ENCODE data around the gene DOK5. TPM values are rescaled to one million over a fixed set of nuclear protein-coding genes. Genes with fewer than 3 reads are reported as not detected.

The DOK5 gene
- total and polyA plus RNA-seq, 2 of the 8 experiments (the other 6 are each of a cell fraction or from before 2014, with no cell fraction given), result 8.9 to 15.0 TPM

GRCh38 chr20:54651252-54651651 lies 175.9 kb downstream of the DOK5 start:
- CTCF ChIA-PET (ENCODE audit: partially characterized antibody), result interaction anchor here (0.7 to 1.3 kb wide), 3 partner anchors 29 to 1693 kb away, joined by 3 read pairs; no protein-coding TSS in a partner anchor
- H4K8ac ChIP-seq (ENCODE audit: extremely low read depth, insufficient read depth, low read length), result no peak overlapping the region
- no peaks in the 10 kb centered on the region for H3K27me3 ChIP-seq (replicated peaks in 1 of 4; ENCODE audit: control insufficient read depth in 3 of 4, extremely low read depth in 1 of 4, insufficient read depth in 3 of 4, low read length in 3 of 4)
- H3K9me3 ChIP-seq (ENCODE audit: insufficient read depth in 2 of 2, low read depth in 1 of 2, low read length in 1 of 2), result no peaks in the 10 kb centered on the region
- H3K14ac ChIP-seq (ENCODE audit: insufficient read length), result no peak overlapping the region
- H3K56ac ChIP-seq (replicated peaks; ENCODE audit: insufficient read length, low read depth, low read length), result no peak overlapping the region
- no peak overlapping the region for H4K5ac ChIP-seq (ENCODE audit: insufficient read length, low read depth, low read length)
- H2BK120ac ChIP-seq (replicated peaks; ENCODE audit: low read depth, low read length), result no peak overlapping the region
- H2BK12ac ChIP-seq (ENCODE audit: low read depth, low read length), result no peak overlapping the region
- DNase-seq (ENCODE audit: low read depth in 1 of 2, low spot score in 2 of 2), result no peak
- H3K23me2 ChIP-seq (ENCODE audit: low read depth, low read length), result no peaks in the 10 kb centered on the region
- H3K4me3 ChIP-seq (ENCODE audit: extremely low read depth in 1 of 4, insufficient read depth in 2 of 4, low read depth in 3 of 4, low read length in 4 of 4), result no peak overlapping the region
- H2BK15ac ChIP-seq (ENCODE audit: low read length), result no peak overlapping the region
- no peak overlapping the region for H2BK5ac ChIP-seq (ENCODE audit: low read depth, low read length)
- no peak overlapping the region for H4K91ac ChIP-seq (replicated peaks; ENCODE audit: insufficient read length, low read length)
- no peak overlapping the region for H2AK5ac ChIP-seq (ENCODE audit: low read depth, low read length)
- no peaks in the 10 kb centered on the region for H3K79me1 ChIP-seq (ENCODE audit: low read depth, low read length)
- H2BK20ac ChIP-seq (ENCODE audit: low read length), result no peak overlapping the region
- no peaks in the 10 kb centered on the region for H3K36me3 ChIP-seq (ENCODE audit: control insufficient read depth in 2 of 4, insufficient read depth in 4 of 4, low read length in 3 of 4)
- no peaks in the 10 kb centered on the region for H3K4me1 ChIP-seq (replicated peaks in 1 of 4; ENCODE audit: control insufficient read depth in 3 of 4, insufficient read depth in 4 of 4, low read length in 3 of 4)
- H2AFZ ChIP-seq (ENCODE audit: low read length), result no peak overlapping the region
- H3K18ac ChIP-seq (ENCODE audit: extremely low read depth, low read length), result no peak overlapping the region
- H3K23ac ChIP-seq (ENCODE audit: insufficient read length), result no peak overlapping the region
- no peak overlapping the region for H3K4me2 ChIP-seq (ENCODE audit: insufficient read depth in 1 of 2, low read depth in 2 of 2, low read length in 2 of 2)
- no peak overlapping the region for H3K9ac ChIP-seq (replicated peaks in 1 of 4; ENCODE audit: extremely low read depth in 1 of 4, low read depth in 3 of 4, low read length in 3 of 4)
- no peaks in the 10 kb centered on the region for H3K79me2 ChIP-seq (ENCODE audit: control insufficient read depth in 1 of 2, insufficient read depth in 2 of 2, low read length in 2 of 2)
- H3K27ac ChIP-seq (ENCODE audit: low read depth, low read length), result no peak overlapping the region
- WGBS, 2 experiments (ENCODE audit: extremely low coverage in 1 of 2, insufficient coverage in 1 of 2, insufficient read length in 1 of 2, insufficient replicate concordance in 2 of 2, low coverage in 1 of 2, low lambda C conversion rate in 2 of 2, missing lambda C conversion rate in 1 of 2), result 92% methylated on average over 3 of the region's 3 CpGs; no CpG with 5 or more reads in 1 of the 2 experiments
- H4K20me1 ChIP-seq (replicated peaks in 1 of 2; ENCODE audit: control insufficient read depth in 1 of 2, insufficient read depth in 2 of 2, low read length in 2 of 2), result no peaks in the 10 kb centered on the region
- POLR2A ChIA-PET (ENCODE audit: partially characterized antibody), result no interaction called here
- H3K4ac ChIP-seq (replicated peaks; ENCODE audit: insufficient read length, low read depth, low read length), result no peak overlapping the region
- FAIRE-seq, result no peak
- TF ChIP-seq FOSL1 (IDR thresholded peaks at IDR 0.05; ENCODE audit: insufficient read depth, low read depth, low read length) (no peak), GABPA (IDR thresholded peaks at IDR 0.05; ENCODE audit: borderline replicate concordance, insufficient read depth, low read length) (no peak), HDAC6 (IDR thresholded peaks at IDR 0.05; ENCODE audit: low read depth, low read length) (no peak), RNF2 (IDR thresholded peaks at IDR 0.05; ENCODE audit: borderline replicate concordance, low read depth, low read length, missing control alignments, poor library complexity, severe bottlenecking) (no peak), TAF1 (IDR thresholded peaks at IDR 0.05; ENCODE audit: low read depth, low read length) (no peak), ATF2 (IDR thresholded peaks at IDR 0.05; ENCODE audit: low read length) (no peak), TCF12 (IDR thresholded peaks at IDR 0.05; ENCODE audit: low read depth, low read length) (no peak), TEAD4 (IDR thresholded peaks at IDR 0.05; ENCODE audit: low read depth, low read length) (no peak), SP4 (IDR thresholded peaks at IDR 0.05; ENCODE audit: low read length) (no peak), EP300 (IDR thresholded peaks at IDR 0.05; ENCODE audit: borderline replicate concordance in 1 of 2, low read depth in 2 of 2, low read length in 2 of 2) (no peak), RBBP5 (IDR thresholded peaks at IDR 0.05; ENCODE audit: borderline replicate concordance, low read depth, low read length) (no peak), RFX5 (IDR thresholded peaks at IDR 0.05; ENCODE audit: borderline replicate concordance, low read depth, low read length) (no peak)
